ENCODE measurements around the gene DLL4.
"Not testable (repeated sequence)": the region's sequence is repeated elsewhere in the genome, so short reads cannot be mapped to it uniquely, and the experiment has no call there.

The DLL4 gene

GRCh38 chr15:40943764-40944365, 14.7 kb downstream of the DLL4 start:
- DNase-seq: no peak

GRCh38 chr15:40944510-40945296, 15.6 kb downstream of the DLL4 start:
- DNase-seq: no peak

GRCh38 chr15:40948706-40949473, 19.8 kb downstream of the DLL4 start:
- no peak for DNase-seq

GRCh38 chr15:40949756-40950207, 20.6 kb downstream of the DLL4 start:
- no peak for DNase-seq

- no peak for DNase-seq
Measured at GRCh38 chr15:40951764-40952163, 22.6 kb downstream of the DLL4 start.

GRCh38 chr15:40952301-40952900, 23.3 kb downstream of the DLL4 start:
- DNase-seq: no peak

GRCh38 chr15:40952901-40953712, 24.0 kb downstream of the DLL4 start, which contains the start of gene CHAC1:
TSS of gene CHAC1 (plus strand) at chr15:40953471. CDS start at chr15:40953584, 113 bp downstream.
- DNase-seq: peak; percentile 90

GRCh38 chr15:40953713-40954074, 24.6 kb downstream of the DLL4 start:
- DNase-seq: no peak

- DNase-seq: not testable (repeated sequence)
Measured at GRCh38 chr15:40954158-40954848, 25.2 kb downstream of the DLL4 start.

GRCh38 chr15:40955141-40955903, 26.2 kb downstream of the DLL4 start:
- DNase-seq: no peak

- no peak for DNase-seq
Measured at GRCh38 chr15:40955930-40956540, 26.9 kb downstream of the DLL4 start.

GRCh38 chr15:40956541-40956982, 27.4 kb downstream of the DLL4 start:
- no peak for DNase-seq

- no peak for DNase-seq
Measured at GRCh38 chr15:40957041-40957555, 28.0 kb downstream of the DLL4 start.

- no peak for DNase-seq
Measured at GRCh38 chr15:40957581-40958051, 28.5 kb downstream of the DLL4 start.

- DNase-seq: no peak
Measured at GRCh38 chr15:40958146-40958545, 29.0 kb downstream of the DLL4 start.

GRCh38 chr15:40958723-40959122, 29.6 kb downstream of the DLL4 start:
- no peak for DNase-seq

GRCh38 chr15:40959331-40960141, 30.4 kb downstream of the DLL4 start:
- no peak for DNase-seq

- no peak for DNase-seq
Measured at GRCh38 chr15:40960151-40960885, 31.2 kb downstream of the DLL4 start.
